Thoracic aorta endothelial cell (primary cell): ENCODE results near the gene ATOH7. TPM values are rescaled to one million over a fixed set of nuclear protein-coding genes. Genes with fewer than 3 reads are reported as not detected.

ENCODE experiments used
- total RNA-seq: library from RNA; depleted of rRNA; stranded (reverse); fragments of >200 nt; gene quantifications from 2 replicates; pipeline ENCODE4 v1.2.3, GENCODE V29; 2012

The ATOH7 gene
- total RNA-seq: not detected in 2 replicates

GRCh38 chr10:68231817-68232251 is at the start of gene ATOH7:
ATOH7 (minus strand) TSS chr10:68232113; CDS start chr10:68231677, 436 bp downstream.

Other genes starting within 250 kb of the ATOH7 start
- gene HERC4, start 156.8 kb downstream of the ATOH7 start, total RNA-seq: 105 TPM in 2 replicates
- gene MYPN, start 122.6 kb downstream of the ATOH7 start, total RNA-seq: under 0.01 and 0.13 TPM in 2 replicates
- 34.8 and 35.6 TPM in 2 replicates for gene HNRNPH3, start 100.0 kb upstream of the ATOH7 start, total RNA-seq
- gene PBLD, start 100.8 kb upstream of the ATOH7 start, total RNA-seq: 3.6 and 4.3 TPM in 2 replicates
- 40.7 and 42.2 TPM in 2 replicates for gene RUFY2, start 175.2 kb upstream of the ATOH7 start, total RNA-seq
- gene DNA2, start 239.9 kb upstream of the ATOH7 start, total RNA-seq: 27.7 and 29.1 TPM in 2 replicates